ENCODE measurements around the gene F2RL1.
"Not testable (repeated sequence)": the region's sequence is repeated elsewhere in the genome, so short reads cannot be mapped to it uniquely, and the experiment has no call there.

F2RL1 gene

GRCh38 chr5:76807296-76807695 is 11.5 kb upstream of the F2RL1 start:
- no peak for DNase-seq (ENCODE audit: low read depth, low spot score)

GRCh38 chr5:76808141-76808691 is 10.6 kb upstream of the F2RL1 start:
- no peak for DNase-seq (ENCODE audit: low read depth, low spot score)

- DNase-seq (ENCODE audit: low read depth, low spot score): no peak
Observed at GRCh38 chr5:76809141-76809540, 9.7 kb upstream of the F2RL1 start.

GRCh38 chr5:76810236-76810635 is 8.6 kb upstream of the F2RL1 start:
- DNase-seq (ENCODE audit: low read depth, low spot score): no peak

GRCh38 chr5:76811214-76811613 is 7.6 kb upstream of the F2RL1 start:
- DNase-seq (ENCODE audit: low read depth, low spot score): no peak

GRCh38 chr5:76812209-76812608 is 6.6 kb upstream of the F2RL1 start:
- not testable (repeated sequence) for DNase-seq (ENCODE audit: low read depth, low spot score)

- DNase-seq (ENCODE audit: low read depth, low spot score): no peak
Observed at GRCh38 chr5:76813982-76814562, 4.8 kb upstream of the F2RL1 start.

GRCh38 chr5:76816110-76816831 is 2.6 kb upstream of the F2RL1 start:
- no peak for DNase-seq (ENCODE audit: low read depth, low spot score)

- no peak for DNase-seq (ENCODE audit: low read depth, low spot score)
Observed at GRCh38 chr5:76819851-76820525, 1.2 kb downstream of the F2RL1 start.

- DNase-seq (ENCODE audit: low read depth, low spot score): no peak
Observed at GRCh38 chr5:76820526-76820890, 1.7 kb downstream of the F2RL1 start.

GRCh38 chr5:76821136-76821535 is 2.3 kb downstream of the F2RL1 start:
- DNase-seq (ENCODE audit: low read depth, low spot score): no peak

- not testable (repeated sequence) for DNase-seq (ENCODE audit: low read depth, low spot score)
Observed at GRCh38 chr5:76822105-76822731, 3.4 kb downstream of the F2RL1 start.

- not testable (repeated sequence) for DNase-seq (ENCODE audit: low read depth, low spot score)
Observed at GRCh38 chr5:76826416-76826815, 7.6 kb downstream of the F2RL1 start.

- DNase-seq (ENCODE audit: low read depth, low spot score): no peak
Observed at GRCh38 chr5:76831110-76831452, 12.3 kb downstream of the F2RL1 start.

- no peak for DNase-seq (ENCODE audit: low read depth, low spot score)
Observed at GRCh38 chr5:76836181-76836580, 17.4 kb downstream of the F2RL1 start.

- no peak for DNase-seq (ENCODE audit: low read depth, low spot score)
Observed at GRCh38 chr5:76836585-76836984, 17.8 kb downstream of the F2RL1 start.

- no peak for DNase-seq (ENCODE audit: low read depth, low spot score)
Observed at GRCh38 chr5:76838481-76839261, 19.8 kb downstream of the F2RL1 start.

GRCh38 chr5:76841361-76841760 is 22.5 kb downstream of the F2RL1 start:
- DNase-seq (ENCODE audit: low read depth, low spot score): no peak

GRCh38 chr5:76845890-76846289 is 27.1 kb downstream of the F2RL1 start:
- DNase-seq (ENCODE audit: low read depth, low spot score): no peak

GRCh38 chr5:76849419-76850291 is 30.8 kb downstream of the F2RL1 start, which contains the start of gene S100Z:
S100Z (plus strand) TSS chr5:76850014; CDS start chr5:76875360, 25,346 bp downstream.
- DNase-seq (ENCODE audit: low read depth, low spot score): no peak

Measured in activated naive CD8-positive, alpha-beta T cell treated with anti-CD3 and anti-CD28 coated beads, Interleukin-2, amount 50 U/mL, for 16 hours (primary cell).